Measurements from ENCODE around the gene PRKAA2. TPM values are rescaled to one million over a fixed set of nuclear protein-coding genes. Genes with fewer than 3 reads are reported as not detected.
A peak's percentile ranks its signal among the peaks of the same experiment; 100 is the strongest.

PRKAA2 gene
- total and polyA plus RNA-seq, 2 of the 4 experiments (the other 2 are of a cell fraction) = 0.72 to 1.4 TPM

- Histone ChIP-seq H3K14ac (replicated peaks; ENCODE audit: low read depth, low read length) (no peak overlapping the region), H3K36me3 (ENCODE audit: control insufficient read depth, insufficient read depth, low read length) (no peaks in the 10 kb centered on the region), H2AK9ac (replicated peaks; ENCODE audit: low read depth, low read length, poor library complexity) (no peak overlapping the region), H3K4ac (ENCODE audit: low read depth, low read length) (peak overlapping the region; percentile 72; the same call in 1 of the 2 replicates), H4K20me1 (ENCODE audit: insufficient read depth, low read length) (no peaks in the 10 kb centered on the region), H4K8ac (ENCODE audit: low read depth in 2 of 2, low read length in 2 of 2) (no peak overlapping the region; a peak in 2 of 4 replicates), H2BK20ac (ENCODE audit: low read depth, low read length) (peak overlapping the region; percentile 84; the same call in 1 of the 2 replicates), H3K27ac (ENCODE audit: insufficient read depth, low read length) (no peak overlapping the region), H3K79me1 (ENCODE audit: low read depth in 1 of 2, low read length in 2 of 2) (no peaks in the 10 kb centered on the region), H3K4me1 (ENCODE audit: control insufficient read depth, insufficient read depth, low read length) (peaks cover 5% of the 10 kb centered on the region), H3K56ac (ENCODE audit: extremely low read depth, insufficient read depth, low read length) (no peak overlapping the region), H3K9me3 (ENCODE audit: control insufficient read depth, insufficient read depth, low read length) (no peaks in the 10 kb centered on the region), H4K91ac (ENCODE audit: insufficient read depth, low read depth, low read length) (no peak overlapping the region), H2BK5ac (ENCODE audit: low read depth, low read length, poor library complexity, severe bottlenecking) (peak overlapping the region; percentile 48), H3K4me2 (ENCODE audit: low read depth, low read length) (no peak overlapping the region), H3K23ac (ENCODE audit: low read depth, low read length) (no peak overlapping the region), H2BK15ac (ENCODE audit: low read depth, low read length) (0 out of 3 replicates have a peak overlapping the region, but pooled peaks have one; percentile 47), H3K27me3 (ENCODE audit: control insufficient read depth, insufficient read depth, low read length) (no peaks in the 10 kb centered on the region), H3K9me1 (ENCODE audit: insufficient read depth, low read length) (no peaks in the 10 kb centered on the region), H3K9ac (ENCODE audit: low read depth, low read length) (no peak overlapping the region), H2BK120ac (ENCODE audit: low read depth, low read length) (no peak overlapping the region; the same call in 1 of the 2 replicates), H3K18ac (ENCODE audit: low read depth, low read length) (no peak overlapping the region), H3K4me3 (ENCODE audit: insufficient read depth, low read depth, low read length) (no peak overlapping the region), H4K5ac (ENCODE audit: low read depth, low read length) (no peak overlapping the region), H2AFZ (replicated peaks; ENCODE audit: low read length, poor library complexity) (no peak overlapping the region), H2AK5ac (ENCODE audit: low read depth, low read length) (no peak overlapping the region)
- dilution Hi-C loops (cut with HindIII; ENCODE audit: low sequenced_read_pairs, unreplicated experiment) (no loop called here), in situ Hi-C loops (cut with MboI; ENCODE audit: low sequenced_read_pairs) (no loop called here), intact Hi-C loops (cut with micrococcal nuclease) (no loop called here)
- DNase-seq (peak; percentile 27), ATAC-seq (ENCODE audit: low read depth) (peak; percentile 21; the same call in 1 of the 2 replicates)
- TF ChIP-seq RFX5 (IDR thresholded peaks at IDR 0.05; ENCODE audit: low read depth, low read length) = no peak
- no peak for TF ChIP-seq CEBPB (IDR thresholded peaks at IDR 0.05; ENCODE audit: low read depth, low read length)
- TF ChIP-seq ELK1 (IDR thresholded peaks at IDR 0.05; ENCODE audit: borderline replicate concordance, low read depth, low read length) = no peak
- no peak for TF ChIP-seq BHLHE40 (IDR thresholded peaks at IDR 0.05; ENCODE audit: low read depth, low read length)
- TF ChIP-seq MAFK (IDR thresholded peaks at IDR 0.05; ENCODE audit: low read depth, low read length) = no peak
- POLR2A ChIA-PET (ENCODE audit: unreplicated experiment) = no interaction called here
- BruUV-seq (replicated peaks) = no TSS peak
- CTCF ChIA-PET = no interaction called here
- no CpG with 5 or more reads among the region's 1 CpG for WGBS, 2 experiments (ENCODE audit: extremely low coverage in 2 of 2, insufficient read length in 1 of 2)
Observed at GRCh38 chr1:56715156-56715555, 70.0 kb downstream of the PRKAA2 start.

Measured in IMR-90 (cell line).